Mesothelial cell of epicardium (in vitro differentiated cells): Measurements from ENCODE around the gene ZYG11B. TPM values are rescaled to one million over a fixed set of nuclear protein-coding genes. Genes with fewer than 3 reads are reported as not detected.
A peak's percentile ranks its signal among the peaks of the same experiment; 100 is the strongest.

ENCODE experiments used
- DNase-seq, 2 experiments: peaks; one replicate each; pipeline ENCODE4 v3.0.0; 2021; ENCODE audit warnings: low spot score in 2 of 2; ENCODE audit not compliant: unreplicated experiment in 2 of 2
- H3K27ac Mint-ChIP-seq: 2 replicates; pipeline ENCODE4 v1.8.0; 2021; ENCODE audit warnings: mixed read lengths
- H3K27me3 Mint-ChIP-seq: 2 replicates; pipeline ENCODE4 v1.8.0; 2021; ENCODE audit warnings: low read depth, mixed read lengths
- H3K36me3 Mint-ChIP-seq: 2 replicates; pipeline ENCODE4 v1.8.0; 2021; ENCODE audit warnings: mixed read lengths
- H3K4me1 Mint-ChIP-seq: 2 replicates; pipeline ENCODE4 v1.8.0; 2021; ENCODE audit warnings: mixed read lengths
- H3K4me3 Mint-ChIP-seq: 2 replicates; pipeline ENCODE4 v1.8.0; 2021; ENCODE audit warnings: mild to moderate bottlenecking, moderate library complexity, mixed read lengths
- H3K9me3 Mint-ChIP-seq: 2 replicates; pipeline ENCODE4 v1.8.0; 2021; ENCODE audit warnings: mixed read lengths
- total RNA-seq: library from RNA; stranded (reverse); gene quantifications from 3 replicates; pipeline ENCODE4 v1.2.1, GENCODE V29; 2021
- TF ChIP-seq, protein P1 (sequence below): fragments of 200-600 bp; sonication (generic); IDR thresholded peaks from one replicate; pipeline ENCODE4 v1.5.0; 2021; ENCODE audit warnings: antibody characterized with exemption; ENCODE audit not compliant: unreplicated experiment

The ZYG11B gene
- total RNA-seq, 1 donor from 2014 or later = 32.5 TPM

DNA sequence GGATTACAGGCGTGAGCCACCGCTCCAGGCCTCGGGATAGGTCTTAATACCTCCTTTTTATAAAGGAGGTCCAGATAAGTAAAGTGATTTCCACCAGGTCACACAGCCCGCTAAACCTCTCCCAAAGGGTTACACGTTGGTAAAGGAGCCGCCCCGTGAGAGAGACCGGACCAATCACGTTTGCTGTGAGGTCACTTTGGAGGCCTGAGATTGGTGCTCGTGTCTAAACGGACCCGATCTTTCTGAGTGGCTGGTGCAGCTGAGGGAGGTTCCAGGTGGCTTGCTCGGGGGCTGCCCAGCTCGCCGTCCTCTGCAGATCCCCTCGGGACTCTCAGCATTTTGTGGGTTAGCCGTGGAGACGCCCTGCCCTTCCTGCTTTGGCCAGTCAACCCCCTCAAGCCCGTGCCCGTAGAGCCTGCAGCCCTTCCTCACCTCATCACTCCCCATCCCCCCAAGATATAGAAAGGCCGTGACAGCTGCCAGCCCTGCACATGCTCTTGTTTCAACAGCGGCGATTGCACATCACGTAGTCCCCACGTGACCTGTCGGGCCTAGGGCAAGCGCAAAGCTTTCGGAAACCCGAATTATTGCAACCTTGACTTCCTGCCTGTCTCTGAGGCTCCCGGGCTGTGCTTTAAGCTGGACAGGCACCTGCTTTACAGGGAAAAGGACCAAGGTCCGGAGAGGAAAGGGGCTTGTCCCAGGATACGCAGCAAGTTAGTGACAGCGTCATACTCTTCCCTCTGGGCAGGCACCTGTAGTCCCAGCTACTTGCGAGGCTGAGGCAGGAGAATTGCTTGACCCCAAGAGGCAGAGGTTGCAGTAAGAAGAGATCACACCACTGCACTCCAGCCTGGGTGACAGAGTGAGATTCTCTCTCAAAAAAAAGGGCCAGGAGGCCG lies 23.1 kb upstream of the ZYG11B start:
- TF ChIP-seq, protein P1, sequence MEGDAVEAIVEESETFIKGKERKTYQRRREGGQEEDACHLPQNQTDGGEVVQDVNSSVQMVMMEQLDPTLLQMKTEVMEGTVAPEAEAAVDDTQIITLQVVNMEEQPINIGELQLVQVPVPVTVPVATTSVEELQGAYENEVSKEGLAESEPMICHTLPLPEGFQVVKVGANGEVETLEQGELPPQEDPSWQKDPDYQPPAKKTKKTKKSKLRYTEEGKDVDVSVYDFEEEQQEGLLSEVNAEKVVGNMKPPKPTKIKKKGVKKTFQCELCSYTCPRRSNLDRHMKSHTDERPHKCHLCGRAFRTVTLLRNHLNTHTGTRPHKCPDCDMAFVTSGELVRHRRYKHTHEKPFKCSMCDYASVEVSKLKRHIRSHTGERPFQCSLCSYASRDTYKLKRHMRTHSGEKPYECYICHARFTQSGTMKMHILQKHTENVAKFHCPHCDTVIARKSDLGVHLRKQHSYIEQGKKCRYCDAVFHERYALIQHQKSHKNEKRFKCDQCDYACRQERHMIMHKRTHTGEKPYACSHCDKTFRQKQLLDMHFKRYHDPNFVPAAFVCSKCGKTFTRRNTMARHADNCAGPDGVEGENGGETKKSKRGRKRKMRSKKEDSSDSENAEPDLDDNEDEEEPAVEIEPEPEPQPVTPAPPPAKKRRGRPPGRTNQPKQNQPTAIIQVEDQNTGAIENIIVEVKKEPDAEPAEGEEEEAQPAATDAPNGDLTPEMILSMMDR = no peak
- H3K4me1 Mint-ChIP-seq = peaks cover 18% of the 10 kb centered on the region
- DNase-seq = peak; percentile 60 to 70
- peak overlapping the region; percentile 86 for H3K27ac Mint-ChIP-seq
- no peaks in the 10 kb centered on the region for H3K36me3 Mint-ChIP-seq
- peak overlapping the region; percentile 77 for H3K4me3 Mint-ChIP-seq
- H3K9me3 Mint-ChIP-seq = no peaks in the 10 kb centered on the region
- no peaks in the 10 kb centered on the region for H3K27me3 Mint-ChIP-seq

DNA sequence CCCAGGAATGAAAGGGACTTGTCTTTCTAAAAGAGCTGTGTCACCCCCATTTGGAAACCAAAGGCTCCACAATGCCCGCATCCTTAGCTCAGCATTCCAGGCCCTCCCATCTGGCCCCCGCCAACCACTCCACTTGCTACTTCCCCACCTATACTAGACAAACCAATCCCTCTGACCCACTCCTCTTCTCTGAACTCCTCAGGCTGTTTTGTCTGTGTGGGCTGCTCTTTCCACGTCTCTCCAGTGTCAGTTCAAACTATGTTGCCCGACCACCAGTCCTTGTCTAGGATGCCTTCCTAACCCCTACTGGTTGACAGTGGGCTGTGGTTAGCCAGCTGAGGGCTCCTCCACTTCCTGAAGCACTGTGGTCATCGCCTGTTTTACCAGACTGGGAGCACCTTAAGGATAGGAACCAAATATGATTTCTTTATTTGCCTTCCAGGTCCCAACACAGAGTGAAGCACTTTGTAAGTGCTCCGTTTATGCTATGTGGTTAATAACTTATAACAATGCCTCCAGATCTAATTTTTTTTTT lies 20.1 kb upstream of the ZYG11B start:
- Mint-ChIP-seq H3K4me3 (no peak overlapping the region), H3K36me3 (no peaks in the 10 kb centered on the region), H3K9me3 (no peaks in the 10 kb centered on the region), H3K27ac (no peak overlapping the region), H3K27me3 (no peaks in the 10 kb centered on the region), H3K4me1 (peaks cover 19% of the 10 kb centered on the region)
- no peak for DNase-seq
- TF ChIP-seq, protein P1 = no peak

DNA sequence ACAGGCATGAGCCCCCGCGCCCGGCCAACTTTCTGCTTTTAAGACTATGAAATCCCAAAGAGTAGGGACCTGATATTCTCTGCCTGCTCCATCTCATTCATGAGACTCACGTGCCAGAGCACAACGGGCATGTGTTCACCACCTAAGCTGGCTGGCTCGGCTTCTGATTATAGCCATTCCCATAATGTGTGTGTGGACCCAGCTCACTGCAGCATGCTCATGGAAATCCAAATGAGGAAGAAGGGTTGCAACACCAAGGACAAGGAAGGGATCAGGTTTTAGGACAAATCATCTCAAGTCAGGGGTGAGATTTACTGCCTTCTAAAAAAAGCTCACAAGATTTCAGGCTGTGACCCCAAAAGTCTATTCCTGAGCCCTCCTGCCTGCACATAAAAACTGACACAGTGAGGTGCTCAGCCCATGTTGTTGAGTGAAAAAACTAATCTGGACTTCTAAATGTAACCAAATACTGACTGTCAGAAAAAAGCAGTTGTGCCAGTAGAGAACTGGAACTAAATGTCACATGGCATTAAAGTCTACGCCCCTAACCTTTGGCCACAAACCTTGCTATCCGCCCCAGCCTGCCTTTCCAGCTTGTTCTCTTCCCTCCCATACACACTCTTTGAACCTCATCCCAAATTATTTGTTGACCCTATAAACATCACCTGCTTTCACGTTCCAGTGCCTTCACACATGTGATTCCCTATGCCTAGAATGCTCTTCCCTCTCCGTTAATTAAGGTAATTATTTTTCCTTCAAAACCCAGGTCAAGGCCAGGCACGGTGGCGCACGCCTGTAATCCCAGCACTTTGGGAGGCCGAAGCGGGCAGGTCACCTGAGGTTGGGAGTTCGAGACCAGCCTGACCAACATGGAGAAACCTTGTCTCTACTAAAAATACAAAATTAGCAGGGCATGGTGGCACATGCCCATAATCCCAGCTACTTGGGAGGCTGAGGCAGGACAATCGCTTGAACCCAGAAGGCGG lies 19.0 kb upstream of the ZYG11B start:
- no peak for DNase-seq
- no peak overlapping the region for H3K4me3 Mint-ChIP-seq
- H3K27ac Mint-ChIP-seq = no peak overlapping the region
- H3K27me3 Mint-ChIP-seq = no peaks in the 10 kb centered on the region
- no peaks in the 10 kb centered on the region for H3K9me3 Mint-ChIP-seq
- TF ChIP-seq, protein P1 = no peak
- peaks cover 19% of the 10 kb centered on the region for H3K4me1 Mint-ChIP-seq
- H3K36me3 Mint-ChIP-seq = no peaks in the 10 kb centered on the region

DNA sequence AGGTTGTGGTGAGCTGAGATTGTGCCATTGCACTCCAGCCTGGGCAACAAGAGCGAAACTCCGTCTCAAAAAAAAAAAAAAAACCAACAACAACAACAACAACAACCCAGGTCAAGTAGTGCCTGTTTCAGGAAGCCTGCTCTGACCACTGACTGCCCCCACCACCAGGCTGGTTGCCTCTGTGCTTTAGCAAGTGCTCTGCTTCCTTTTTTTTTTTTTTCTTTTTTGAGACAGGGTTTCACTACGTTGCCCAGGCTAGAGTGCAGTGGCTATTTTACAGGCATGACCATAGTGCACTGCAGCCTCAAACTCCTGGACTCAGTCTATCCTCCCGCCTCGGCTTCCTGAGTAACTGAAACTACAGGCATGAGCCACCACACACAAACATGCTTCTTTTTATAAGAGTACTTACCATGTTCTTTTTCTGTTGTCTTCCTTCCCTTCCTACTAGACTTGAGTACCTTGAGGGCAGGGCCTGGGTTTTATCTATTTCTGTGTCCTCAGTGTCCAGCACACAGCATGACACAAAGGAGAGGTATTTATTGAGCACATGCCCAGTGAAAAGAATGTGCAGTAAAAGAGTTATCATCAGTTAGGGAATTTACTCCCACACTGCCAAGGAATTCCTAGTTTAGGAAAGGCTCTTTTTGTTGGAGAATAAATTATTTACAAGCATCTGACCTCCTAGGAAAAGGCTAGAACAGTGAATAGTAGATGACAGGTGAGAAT lies 18.2 kb upstream of the ZYG11B start:
- Mint-ChIP-seq H3K27me3 (no peaks in the 10 kb centered on the region), H3K36me3 (no peaks in the 10 kb centered on the region), H3K4me3 (no peak overlapping the region), H3K9me3 (no peaks in the 10 kb centered on the region), H3K4me1 (peaks cover 14% of the 10 kb centered on the region), H3K27ac (no peak overlapping the region)
- TF ChIP-seq, protein P1 = no peak
- no peak for DNase-seq

DNA sequence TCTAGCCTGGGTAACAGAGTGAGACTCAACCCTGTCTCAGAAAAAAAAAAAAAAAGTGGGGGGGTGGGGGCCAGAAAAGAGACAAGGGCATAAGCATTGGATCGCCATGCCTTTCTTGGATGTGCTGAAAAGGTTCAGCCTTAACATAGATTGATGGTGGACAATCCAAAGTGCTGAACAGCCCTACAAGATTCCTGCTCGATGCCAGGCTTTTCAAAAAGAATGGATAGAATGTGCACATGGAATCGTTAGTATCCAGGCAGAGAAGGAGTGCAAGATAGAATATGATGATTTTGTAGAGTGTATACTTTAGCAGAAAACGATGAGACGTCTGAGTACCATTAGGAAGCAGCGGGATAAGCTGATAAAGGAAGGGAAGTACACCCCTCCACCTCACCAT lies 17.2 kb upstream of the ZYG11B start:
- TF ChIP-seq, protein P1 = no peak
- Mint-ChIP-seq H3K27me3 (no peaks in the 10 kb centered on the region), H3K36me3 (no peaks in the 10 kb centered on the region), H3K4me1 (peaks cover 10% of the 10 kb centered on the region), H3K4me3 (no peak overlapping the region), H3K9me3 (no peaks in the 10 kb centered on the region), H3K27ac (no peak overlapping the region)
- DNase-seq = no peak
